ENCODE data around the gene NCAPG.

- TF ChIP-seq CTCF (IDR thresholded peaks at IDR 0.05) (no peak), POLR2A (IDR thresholded peaks at IDR 0.05) (no peak)
Measured at GRCh38 chr4:17869327-17869726, 58.5 kb downstream of the NCAPG start.

All from body of pancreas (tissue), 4 donors.